Measurements from ENCODE around the gene ADAM12. TPM values are rescaled to one million over a fixed set of nuclear protein-coding genes. Genes with fewer than 3 reads are reported as not detected.

The ADAM12 gene
- total RNA-seq, 2 donors from 2014 or later = 0.71 to 1.2 TPM

DNA sequence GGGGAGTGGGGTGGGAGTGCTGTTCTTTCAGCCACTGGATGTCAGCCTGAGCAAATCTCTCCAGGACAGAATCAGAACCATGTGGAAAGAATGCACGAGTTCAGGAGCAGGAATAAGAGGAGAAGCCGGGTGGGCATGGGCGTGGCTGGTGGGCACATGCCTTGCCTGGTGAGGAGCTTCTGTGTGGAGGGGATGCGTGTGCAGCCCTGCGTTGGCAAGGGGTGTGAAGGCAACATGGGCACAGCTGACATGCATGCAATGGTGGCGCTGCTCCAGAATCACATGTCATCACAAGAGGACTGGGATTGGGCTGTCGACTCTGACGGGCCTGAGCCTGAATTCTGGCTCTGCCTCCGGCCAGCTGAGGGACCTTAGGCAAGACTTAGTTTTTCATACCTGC lies 162.1 kb downstream of the ADAM12 start:
- H3K4me3 ChIP-seq = no peak overlapping the region
- no peaks in the 10 kb centered on the region for H3K4me1 ChIP-seq
- H3K27ac ChIP-seq = no peak overlapping the region
- no peaks in the 10 kb centered on the region for H3K9me3 ChIP-seq
- no peak for DNase-seq (ENCODE audit: low spot score)
- no peak for TF ChIP-seq CTCF (IDR thresholded peaks at IDR 0.05)
- H3K36me3 ChIP-seq = no peaks in the 10 kb centered on the region
- H3K27me3 ChIP-seq = no peaks in the 10 kb centered on the region

DNA sequence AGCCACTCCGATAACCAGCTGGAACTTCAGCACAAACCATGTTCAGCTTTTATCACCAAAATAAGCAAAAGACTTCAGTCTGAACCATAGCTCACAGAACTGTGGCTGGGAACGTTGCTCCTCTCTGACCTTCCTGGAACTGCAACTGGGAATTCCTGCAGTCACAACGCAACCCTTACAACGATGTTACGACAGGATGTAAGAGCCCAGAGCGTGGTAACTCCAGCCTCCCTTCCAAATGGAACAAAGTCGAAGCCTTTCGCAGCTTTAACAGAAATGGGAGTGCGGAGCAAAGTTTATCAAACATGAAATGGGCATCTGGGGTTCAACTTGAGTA lies 162.6 kb downstream of the ADAM12 start:
- DNase-seq (ENCODE audit: low spot score) = no peak
- no peaks in the 10 kb centered on the region for H3K27me3 ChIP-seq
- no peaks in the 10 kb centered on the region for H3K4me1 ChIP-seq
- H3K27ac ChIP-seq = no peak overlapping the region
- no peak for TF ChIP-seq CTCF (IDR thresholded peaks at IDR 0.05)
- no peak overlapping the region for H3K4me3 ChIP-seq
- H3K36me3 ChIP-seq = no peaks in the 10 kb centered on the region
- no peaks in the 10 kb centered on the region for H3K9me3 ChIP-seq

DNA sequence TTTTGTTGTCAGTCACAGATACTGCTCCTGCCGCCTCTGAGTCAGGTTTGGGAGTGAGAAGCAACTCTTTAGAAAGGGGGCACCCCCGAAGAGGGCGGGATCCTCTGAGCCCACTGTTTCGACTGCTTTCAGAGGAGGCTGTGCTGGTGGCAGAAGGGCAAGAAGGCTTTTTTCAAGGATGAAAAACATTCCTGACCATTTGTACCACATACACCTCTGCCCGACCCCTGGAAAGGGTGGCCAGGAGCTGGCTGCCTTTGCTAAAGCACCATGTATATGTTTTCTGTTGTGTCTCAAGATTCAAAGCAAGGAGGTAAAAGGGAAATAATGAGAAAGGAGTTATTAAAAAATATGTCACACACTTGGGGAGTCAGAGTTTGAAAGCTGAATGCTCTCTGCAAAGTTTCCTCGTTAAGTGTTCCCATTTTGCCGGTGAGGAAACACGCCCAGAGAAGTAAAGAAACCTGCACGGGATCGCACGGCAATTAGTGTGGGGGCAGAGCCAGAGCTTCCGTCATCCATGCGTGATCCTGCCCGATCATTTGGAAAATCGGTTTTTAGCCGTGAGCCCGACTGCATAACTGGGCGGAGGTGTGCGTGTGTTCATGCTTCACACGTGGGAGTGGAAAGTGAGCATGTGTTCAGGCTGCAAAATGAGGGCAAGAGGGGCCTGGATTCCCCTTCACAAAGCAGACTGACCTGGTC lies 163.2 kb downstream of the ADAM12 start:
- Histone ChIP-seq H3K27me3 (no peaks in the 10 kb centered on the region), H3K36me3 (no peaks in the 10 kb centered on the region), H3K9me3 (no peaks in the 10 kb centered on the region), H3K4me1 (no peaks in the 10 kb centered on the region), H3K4me3 (no peak overlapping the region), H3K27ac (no peak overlapping the region)
- no peak for TF ChIP-seq CTCF (IDR thresholded peaks at IDR 0.05)
- DNase-seq (ENCODE audit: low spot score) = no peak

DNA sequence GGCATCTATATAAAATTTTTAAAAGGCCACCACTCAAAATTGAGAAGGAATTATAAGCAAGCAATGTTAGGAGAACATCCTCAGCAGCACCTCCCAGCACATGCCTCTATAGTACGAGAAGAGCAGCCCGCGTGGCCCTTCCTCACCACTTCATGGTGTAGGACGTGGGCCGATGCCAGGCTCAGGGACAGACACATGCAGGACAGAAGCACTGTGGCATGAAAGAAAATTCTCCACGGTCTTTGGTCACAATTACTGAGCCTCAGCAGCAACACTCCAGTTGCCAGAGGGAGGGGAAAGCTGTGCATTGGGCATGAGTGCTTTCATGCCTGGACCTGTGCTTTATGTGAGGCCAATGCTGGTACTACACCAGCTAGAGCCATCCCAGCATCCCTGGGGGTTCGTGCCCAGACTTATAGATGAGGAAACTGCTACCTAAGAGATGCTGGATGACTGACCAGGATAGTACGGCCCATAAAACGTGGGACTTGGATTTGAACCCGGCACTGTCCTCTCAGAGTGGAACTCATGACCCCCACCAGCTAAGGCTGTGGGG lies 164.7 kb downstream of the ADAM12 start:
- Histone ChIP-seq H3K4me3 (no peak overlapping the region), H3K4me1 (no peaks in the 10 kb centered on the region), H3K27ac (no peak overlapping the region), H3K36me3 (no peaks in the 10 kb centered on the region), H3K9me3 (no peaks in the 10 kb centered on the region), H3K27me3 (no peaks in the 10 kb centered on the region)
- no peak for DNase-seq (ENCODE audit: low spot score)
- TF ChIP-seq CTCF (IDR thresholded peaks at IDR 0.05) = no peak

DNA sequence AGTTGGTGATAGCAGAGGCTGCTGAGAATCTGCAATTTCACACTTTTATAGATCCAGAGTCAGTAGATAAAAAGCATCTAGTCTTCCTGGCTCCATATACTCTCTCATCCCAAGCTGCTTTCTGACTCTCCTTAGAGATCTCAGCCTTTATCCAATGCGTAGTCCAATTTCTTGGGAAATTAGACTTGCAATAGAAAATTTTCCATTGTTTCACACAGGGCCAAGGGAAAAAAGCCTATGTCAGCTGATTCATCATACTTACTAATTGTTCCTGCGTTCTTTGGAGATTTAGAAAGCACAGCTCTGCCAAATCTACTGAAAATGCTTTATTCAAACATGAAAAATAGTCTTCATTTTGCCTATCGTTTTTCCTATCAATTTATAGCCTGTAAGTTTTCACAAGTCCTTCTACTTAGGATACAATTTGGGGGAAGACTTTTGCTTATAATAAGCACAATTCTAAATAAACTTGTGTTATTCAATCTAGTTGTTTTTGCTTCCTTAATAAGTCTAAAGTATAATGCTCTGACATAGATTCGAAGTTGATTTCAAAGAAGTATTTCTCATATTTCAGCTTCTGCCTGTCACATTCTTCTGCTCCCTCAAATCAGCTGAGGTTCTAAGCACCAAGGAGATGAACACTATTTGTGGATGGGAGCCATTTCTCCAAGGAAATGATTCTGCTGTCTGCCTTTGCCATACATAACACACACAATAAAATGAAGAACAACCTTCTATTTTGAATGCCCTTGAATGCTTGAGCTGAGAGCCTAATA lies 165.4 kb downstream of the ADAM12 start:
- H3K27ac ChIP-seq = no peak overlapping the region
- H3K27me3 ChIP-seq = no peaks in the 10 kb centered on the region
- DNase-seq (ENCODE audit: low spot score) = no peak
- TF ChIP-seq CTCF (IDR thresholded peaks at IDR 0.05) = no peak
- H3K9me3 ChIP-seq = no peaks in the 10 kb centered on the region
- H3K4me1 ChIP-seq = no peaks in the 10 kb centered on the region
- no peak overlapping the region for H3K4me3 ChIP-seq
- no peaks in the 10 kb centered on the region for H3K36me3 ChIP-seq
